Measurements from ENCODE around the gene TRABD. TPM values are rescaled to one million over a fixed set of nuclear protein-coding genes. Genes with fewer than 3 reads are reported as not detected.

Gene TRABD
- total RNA-seq, 6 donors from 2014 or later, result 32.9 to 88.0 (median 56.3) TPM

- Histone ChIP-seq H3K36me3 (no peaks in the 10 kb centered on the region), H3K4me3 (no peak overlapping the region), H3K27ac (no peak overlapping the region), H3K27me3 (peaks cover 0 to 10% (median 3%) of the 10 kb centered on the region in 4 donors), H3K4me1 (peaks cover 3 to 11% (median 6%) of the 10 kb centered on the region in 4 donors), H3K9me3 (no peaks in the 10 kb centered on the region)
- WGBS, 2 donors, result 97% methylated on average over 5 of the region's 6 CpGs; no CpG with 5 or more reads in 1 of the 2 donors
- ATAC-seq (ENCODE audit: low FRiP score in 2 of 2) (no peak), DNase-seq (peak in 1 of 2 donors; percentile 72)
- TF ChIP-seq EP300 (IDR thresholded peaks at IDR 0.05) (no peak), POLR2AphosphoS5 (IDR thresholded peaks at IDR 0.05) (no peak), POLR2A (IDR thresholded peaks at IDR 0.05) (no peak), CTCF (IDR thresholded peaks at IDR 0.05) (no peak)
Observed at GRCh38 chr22:50175191-50175461, 10.6 kb upstream of the TRABD start.

DNA sequence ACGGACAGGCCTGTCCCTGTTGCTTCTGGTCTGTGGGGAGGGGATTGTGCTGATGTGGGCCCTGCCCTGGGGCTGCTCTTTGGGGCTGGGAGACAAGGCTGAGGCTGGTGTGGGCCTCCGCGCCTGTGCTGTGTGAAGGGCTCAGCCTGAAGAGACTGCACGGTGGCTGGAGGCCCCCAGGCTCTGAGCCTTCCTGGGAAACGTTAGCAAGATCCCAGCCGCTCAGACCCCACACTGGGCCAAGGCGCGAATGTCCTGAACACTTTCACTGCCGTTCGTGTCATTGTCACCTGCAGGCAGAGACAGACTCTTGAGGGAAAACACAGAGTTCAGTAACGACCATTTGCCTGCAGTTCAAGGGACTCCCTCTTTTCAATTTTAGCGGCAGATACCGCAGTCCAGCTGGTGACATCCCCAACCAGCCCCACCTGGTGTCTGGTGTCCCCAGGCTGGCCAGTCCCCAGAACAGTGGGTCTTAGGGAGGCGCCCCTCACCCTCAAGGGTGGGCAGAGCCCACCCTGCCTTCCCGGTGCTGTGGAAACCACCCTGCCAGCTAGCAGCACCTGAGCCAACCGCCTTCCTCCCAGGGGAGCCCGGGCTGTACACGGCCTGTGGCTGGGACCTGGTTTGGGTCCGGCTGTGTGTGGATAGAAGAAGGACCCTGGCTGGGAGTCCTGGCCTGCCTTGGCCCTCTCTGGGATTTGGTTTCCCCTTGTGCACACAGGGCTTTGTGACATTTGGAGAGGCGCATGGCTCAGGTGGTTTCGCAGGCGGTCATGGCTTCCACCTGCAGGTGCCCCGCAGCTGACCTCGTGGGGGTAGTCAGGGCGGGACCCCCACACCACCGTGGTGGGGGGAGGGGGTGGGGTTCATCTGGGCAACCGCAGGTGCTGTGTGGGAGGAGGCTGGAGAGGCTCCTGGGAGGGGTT is 9.5 kb upstream of the TRABD start:
- peak in 1 of 2 donors; percentile 58 for DNase-seq
- H3K27ac ChIP-seq, result no peak overlapping the region
- ATAC-seq (ENCODE audit: low FRiP score in 2 of 2), result no peak
- no peaks in the 10 kb centered on the region for H3K36me3 ChIP-seq
- no peaks in the 10 kb centered on the region for H3K9me3 ChIP-seq
- no peak overlapping the region for H3K4me3 ChIP-seq
- peaks cover 0 to 4% (median under 1%) of the 10 kb centered on the region in 4 donors for H3K27me3 ChIP-seq
- 77 to 88% methylated on average over 13 to 20 of the region's 27 CpGs for WGBS, 2 donors
- no peak for TF ChIP-seq POLR2A (IDR thresholded peaks at IDR 0.05)
- TF ChIP-seq CTCF (IDR thresholded peaks at IDR 0.05), result no peak
- no peak for TF ChIP-seq EP300 (IDR thresholded peaks at IDR 0.05)
- TF ChIP-seq POLR2AphosphoS5 (IDR thresholded peaks at IDR 0.05), result no peak
- H3K4me1 ChIP-seq, result peaks cover under 1 to 4% (median under 1%) of the 10 kb centered on the region in 4 donors

GRCh38 chr22:50176850-50177536 is 8.7 kb upstream of the TRABD start:
- no peak for TF ChIP-seq POLR2AphosphoS5 (IDR thresholded peaks at IDR 0.05)
- TF ChIP-seq POLR2A (IDR thresholded peaks at IDR 0.05), result no peak
- TF ChIP-seq EP300 (IDR thresholded peaks at IDR 0.05), result no peak
- TF ChIP-seq CTCF (IDR thresholded peaks at IDR 0.05), result no peak
- no peaks in the 10 kb centered on the region for H3K36me3 ChIP-seq
- H3K4me3 ChIP-seq, result no peak overlapping the region
- WGBS, 2 donors, result 94 to 97% methylated on average over 65 to 76 of the region's 76 CpGs
- ATAC-seq (ENCODE audit: low FRiP score in 2 of 2), result no peak
- H3K9me3 ChIP-seq, result no peaks in the 10 kb centered on the region
- no peaks in the 10 kb centered on the region for H3K4me1 ChIP-seq
- peak in 1 of 2 donors; percentile 84 for DNase-seq
- no peak overlapping the region for H3K27ac ChIP-seq
- no peaks in the 10 kb centered on the region for H3K27me3 ChIP-seq

DNA sequence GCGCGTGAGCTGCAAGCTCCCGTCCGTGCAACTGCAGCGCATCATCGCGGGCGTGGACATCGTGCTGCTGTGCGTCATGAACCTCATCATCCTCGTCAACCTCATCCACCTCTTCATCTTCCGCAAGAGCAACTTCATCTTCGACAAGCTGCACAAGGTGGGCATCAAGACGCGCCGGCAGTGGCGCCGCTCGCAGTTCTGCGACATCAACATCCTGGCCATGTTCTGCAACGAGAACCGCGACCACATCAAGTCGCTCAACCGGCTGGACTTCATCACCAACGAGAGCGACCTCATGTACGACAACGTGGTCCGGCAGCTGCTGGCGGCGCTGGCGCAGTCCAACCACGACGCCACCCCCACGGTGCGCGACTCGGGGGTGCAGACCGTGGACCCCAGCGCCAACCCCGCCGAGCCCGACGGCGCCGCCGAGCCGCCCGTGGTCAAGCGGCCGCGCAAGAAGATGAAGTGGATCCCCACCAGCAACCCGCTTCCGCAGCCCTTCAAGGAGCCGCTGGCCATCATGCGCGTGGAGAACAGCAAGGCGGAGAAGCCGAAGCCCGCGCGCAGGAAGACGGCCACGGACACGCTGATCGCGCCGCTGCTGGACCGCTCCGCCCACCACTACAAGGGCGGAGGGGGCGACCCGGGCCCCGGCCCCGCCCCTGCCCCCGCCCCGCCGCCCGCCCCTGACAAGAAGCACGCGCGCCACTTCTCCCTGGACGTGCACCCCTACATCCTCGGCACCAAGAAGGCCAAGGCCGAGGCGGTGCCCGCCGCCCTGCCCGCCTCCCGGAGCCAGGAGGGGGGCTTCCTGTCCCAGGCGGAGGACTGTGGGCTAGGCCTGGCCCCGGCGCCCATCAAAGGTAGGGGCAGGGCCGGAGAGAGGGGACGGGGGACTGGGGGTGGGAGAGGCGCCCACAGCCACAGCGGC is 7.9 kb upstream of the TRABD start:
- TF ChIP-seq EP300 (IDR thresholded peaks at IDR 0.05) (no peak), CTCF (IDR thresholded peaks at IDR 0.05) (no peak), POLR2A (IDR thresholded peaks at IDR 0.05) (no peak), POLR2AphosphoS5 (IDR thresholded peaks at IDR 0.05) (no peak)
- no peaks in the 10 kb centered on the region for H3K9me3 ChIP-seq
- peaks cover 0 to 2% (median 0%) of the 10 kb centered on the region in 4 donors for H3K4me1 ChIP-seq
- no peak overlapping the region for H3K27ac ChIP-seq
- no peak for ATAC-seq (ENCODE audit: low FRiP score in 2 of 2)
- no peaks in the 10 kb centered on the region for H3K27me3 ChIP-seq
- H3K36me3 ChIP-seq, result no peaks in the 10 kb centered on the region
- WGBS, 2 donors, result 74 to 85% methylated on average over 62 to 71 of the region's 98 CpGs
- DNase-seq, result peak in 1 of 2 donors; percentile 82
- H3K4me3 ChIP-seq, result no peak overlapping the region
